Right cardiac atrium (tissue), 5 donors: Measurements from ENCODE around the gene SVIL. TPM values are rescaled to one million over a fixed set of nuclear protein-coding genes. Genes with fewer than 3 reads are reported as not detected.
"Not testable (repeated sequence)": the region's sequence is repeated elsewhere in the genome, so short reads cannot be mapped to it uniquely, and the experiment has no call there.

ENCODE experiments used
- ATAC-seq, 2 donors: fragments of 200-7000 bp; cut with Tn5 transposase; one replicate each; pipeline versions ENCODE4 v1.8.0 to v1.9.1; 2020; ENCODE audit warnings: moderate library complexity in 2 of 2, mild to moderate bottlenecking in 1 of 2
- DNase-seq, 3 donors: peaks; one replicate each; pipeline ENCODE4 v3.0.0-alpha.2; 2020
- H3K27ac ChIP-seq: one replicate; pipeline ENCODE4 v1.5.1; 2013; ENCODE audit warnings: mild to moderate bottlenecking, low read length, control low read depth, moderate library complexity
- H3K27me3 ChIP-seq: one replicate; pipeline ENCODE4 v1.6.1; 2013; ENCODE audit not compliant: control insufficient read depth, insufficient read depth
- H3K4me1 ChIP-seq: one replicate; pipeline ENCODE4 v1.6.1; 2013; ENCODE audit warnings: low read length; ENCODE audit not compliant: control insufficient read depth, insufficient read depth
- H3K4me3 ChIP-seq: one replicate; pipeline ENCODE4 v1.5.1; 2013; ENCODE audit warnings: low read length, control low read depth
- H3K9me3 ChIP-seq: one replicate; pipeline ENCODE4 v1.6.1; 2013; ENCODE audit warnings: low read length; ENCODE audit not compliant: control insufficient read depth
- WGBS: extraction: QIAGEN DNeasy Blood & Tissue Kit; methylation state at CpG from one replicate; pipeline ENCODE4 v1.1.7; 2013; 5-methylcytosine and 5-hydroxymethylcytosine counted together
- intact Hi-C, 4 donors: fragments of 100-400 bp; cut with DNase I; formaldehyde crosslinking; loops; one replicate each; pipeline versions ENCODE4 v1.11.0 to v1.14.0; 2022 to 2023
- polyA plus RNA-seq: library from polyadenylated mRNA; stranded (reverse); fragments of 200-250 nt; gene quantifications from one replicate; pipeline ENCODE4 v1.2.3, GENCODE V29; 2013
- total RNA-seq, 4 donors: library from RNA; stranded (reverse); fragmentation: NEBNext Ultra II Directional; extraction: Animal tissue kit (Norgen Biotek cat#: 25700); gene quantifications; one replicate each; pipeline ENCODE4 v1.2.1, GENCODE V29; 2021
- donor health status: healthy with polysubstance abuse.
- donor health status: DM: no; HTN: yes; CAD: no.
- donor health status: DM: no; HTN: no; CAD: no.
- donor health status: DM: no; HTN: yes; CAD: no; lungs with severe emphysema.
- donor health status: DM: yes; HTN: yes; CAD: no.

The SVIL gene
- total and polyA plus RNA-seq, 5 donors = 106 to 374 (median 265) TPM

- H3K4me1 ChIP-seq = no peaks in the 10 kb centered on the region
- H3K27me3 ChIP-seq = no peaks in the 10 kb centered on the region
- intact Hi-C loops = no loop called here
- H3K9me3 ChIP-seq = no peaks in the 10 kb centered on the region
- peak overlapping the region; percentile 21 for H3K27ac ChIP-seq
- 55% methylated on average over 28 of the region's 28 CpGs for WGBS
- ATAC-seq (peak; percentile 27 to 36), DNase-seq (peak; percentile 39 to 79 (median 76))
- H3K4me3 ChIP-seq = no peak overlapping the region
Measured at GRCh38 chr10:29469481-29470354, 165.1 kb downstream of the SVIL start.

GRCh38 chr10:29465384-29465783 is 169.4 kb downstream of the SVIL start:
- H3K4me3 ChIP-seq = no peak overlapping the region
- no peaks in the 10 kb centered on the region for H3K9me3 ChIP-seq
- peaks cover 2% of the 10 kb centered on the region for H3K4me1 ChIP-seq
- peak overlapping the region; percentile 39 for H3K27ac ChIP-seq
- no peak for ATAC-seq
- intact Hi-C loops = no loop called here
- no peaks in the 10 kb centered on the region for H3K27me3 ChIP-seq
- 86% methylated on average over 8 of the region's 8 CpGs for WGBS
- DNase-seq = no peak

- peak overlapping the region; percentile 39 for H3K27ac ChIP-seq
- peak; percentile 36 to 57 for ATAC-seq
- DNase-seq = peak in 1 of 3 donors; percentile 69
Measured at GRCh38 chr10:29464671-29465171, 170.1 kb downstream of the SVIL start.

GRCh38 chr10:29461042-29461441 is 173.7 kb downstream of the SVIL start:
- peaks cover 2% of the 10 kb centered on the region for H3K4me1 ChIP-seq
- WGBS = 72% methylated on average over 5 of the region's 5 CpGs
- ATAC-seq = no peak
- H3K27me3 ChIP-seq = no peaks in the 10 kb centered on the region
- DNase-seq = no peak
- no peak overlapping the region for H3K27ac ChIP-seq
- intact Hi-C loops = no loop called here
- no peaks in the 10 kb centered on the region for H3K9me3 ChIP-seq
- H3K4me3 ChIP-seq = no peak overlapping the region

More at GRCh38 chr10:29464671-29465171, 170.1 kb downstream of the SVIL start:
- H3K4me3 ChIP-seq, intact Hi-C loops, H3K4me1 ChIP-seq, H3K9me3 ChIP-seq, H3K27me3 ChIP-seq: not testable (repeated sequence)
- WGBS = 57% methylated on average over 4 of the region's 4 CpGs

GRCh38 chr10:29458190-29458589 is 176.6 kb downstream of the SVIL start:
- DNase-seq, intact Hi-C loops, H3K9me3 ChIP-seq, H3K4me3 ChIP-seq, H3K27me3 ChIP-seq, H3K4me1 ChIP-seq, H3K27ac ChIP-seq: not testable (repeated sequence)
- WGBS = 67% methylated on average over 24 of the region's 24 CpGs
- peak in 1 of 2 donors; percentile 6 for ATAC-seq

- no peaks in the 10 kb centered on the region for H3K27me3 ChIP-seq
- 82% methylated on average over 7 of the region's 7 CpGs for WGBS
- DNase-seq (no peak), ATAC-seq (no peak)
- intact Hi-C loops = no loop called here
- H3K27ac ChIP-seq = no peak overlapping the region
- H3K9me3 ChIP-seq = no peaks in the 10 kb centered on the region
- no peaks in the 10 kb centered on the region for H3K4me1 ChIP-seq
- H3K4me3 ChIP-seq = no peak overlapping the region
Measured at GRCh38 chr10:29455095-29455494, 179.7 kb downstream of the SVIL start.

GRCh38 chr10:29454250-29454649 is 180.5 kb downstream of the SVIL start:
- Histone ChIP-seq H3K9me3 (no peaks in the 10 kb centered on the region), H3K4me3 (no peak overlapping the region), H3K27me3 (no peaks in the 10 kb centered on the region), H3K27ac (no peak overlapping the region), H3K4me1 (no peaks in the 10 kb centered on the region)
- intact Hi-C loops = no loop called here
- WGBS = 73% methylated on average over 4 of the region's 4 CpGs
- ATAC-seq (no peak), DNase-seq (no peak)

- no peaks in the 10 kb centered on the region for H3K27me3 ChIP-seq
- WGBS = 93% methylated on average over 8 of the region's 8 CpGs
- ATAC-seq = no peak
Measured at GRCh38 chr10:29452546-29452945, 182.2 kb downstream of the SVIL start.

GRCh38 chr10:29451946-29452345 is 182.8 kb downstream of the SVIL start:
- Histone ChIP-seq H3K27ac (no peak overlapping the region), H3K4me1 (peaks cover 2% of the 10 kb centered on the region), H3K27me3 (no peaks in the 10 kb centered on the region), H3K4me3 (no peak overlapping the region), H3K9me3 (no peaks in the 10 kb centered on the region)
- DNase-seq = no peak
- intact Hi-C loops = no loop called here
- ATAC-seq = no peak
- WGBS = 56% methylated on average over 4 of the region's 4 CpGs

More at GRCh38 chr10:29452546-29452945, 182.2 kb downstream of the SVIL start:
- Histone ChIP-seq H3K27ac (no peak overlapping the region), H3K4me1 (peaks cover 2% of the 10 kb centered on the region), H3K4me3 (no peak overlapping the region), H3K9me3 (no peaks in the 10 kb centered on the region)
- intact Hi-C loops = no loop called here
- no peak for DNase-seq

- 93% methylated on average over 6 of the region's 6 CpGs for WGBS
- Histone ChIP-seq H3K27me3 (no peaks in the 10 kb centered on the region), H3K4me1 (peaks cover 2% of the 10 kb centered on the region), H3K9me3 (no peaks in the 10 kb centered on the region), H3K4me3 (no peak overlapping the region), H3K27ac (no peak overlapping the region)
- ATAC-seq = no peak
- DNase-seq = no peak
- intact Hi-C loops = no loop called here
Measured at GRCh38 chr10:29450405-29450804, 184.4 kb downstream of the SVIL start.

GRCh38 chr10:29448756-29449592 is 185.8 kb downstream of the SVIL start:
- not testable (repeated sequence) for H3K27ac ChIP-seq, H3K4me3 ChIP-seq, H3K4me1 ChIP-seq, H3K27me3 ChIP-seq, H3K9me3 ChIP-seq
- WGBS = 27% methylated on average over 21 of the region's 21 CpGs
- peak; percentile 84 to 90 for ATAC-seq
- peak; percentile 85 to 96 (median 94) for DNase-seq
- intact Hi-C loops = loop anchor here (5.0 to 10.0 kb wide), 2 partner anchors 54 to 62 kb away; no protein-coding TSS in a partner anchor
